ENCODE data around the gene FRK.

Gene FRK

DNA sequence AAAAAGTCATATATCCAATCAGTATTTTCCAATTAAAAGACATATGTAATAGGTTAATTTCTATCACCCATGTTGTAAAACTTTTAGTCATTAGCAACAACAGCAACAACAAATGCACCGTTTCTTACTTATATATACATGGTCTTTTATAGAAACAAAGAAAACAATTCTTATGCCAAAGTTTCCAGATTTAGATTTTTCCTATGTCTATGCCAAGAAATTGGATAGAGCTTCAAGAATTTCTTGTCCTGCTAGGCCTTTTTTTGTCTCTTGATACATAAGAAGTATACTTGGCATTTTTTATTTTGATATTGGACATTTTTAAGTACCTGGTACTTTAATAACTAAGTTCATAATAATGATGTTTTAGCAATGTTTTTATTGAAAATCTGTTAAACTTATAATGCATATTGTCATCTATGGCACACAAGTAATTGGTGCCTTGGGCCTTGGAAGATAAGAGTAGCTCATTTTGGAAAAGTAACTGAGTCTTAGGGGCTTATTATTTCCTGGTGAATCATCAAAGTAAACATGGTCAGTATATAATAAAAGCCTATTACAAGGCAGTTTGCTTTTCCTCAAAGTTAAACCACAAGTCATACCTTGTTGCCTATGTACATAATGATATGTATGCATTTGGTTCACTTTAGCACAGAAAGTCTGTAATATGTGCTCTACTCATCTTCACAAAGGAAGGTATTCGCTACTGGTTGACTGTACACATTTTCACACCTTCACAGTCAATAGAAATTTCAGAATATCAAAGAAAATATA lies 10.1 kb upstream of the FRK start:
- Histone ChIP-seq H3K23ac (ENCODE audit: low read length) (no peak overlapping the region), H3K4me3 (ENCODE audit: low read length) (no peak overlapping the region), H2BK15ac (replicated peaks; ENCODE audit: low read depth) (no peak overlapping the region), H4K8ac (ENCODE audit: low read depth, low read length) (no peak overlapping the region), H2BK5ac (ENCODE audit: low read length) (no peak overlapping the region), H2AK5ac (ENCODE audit: low read length) (no peak overlapping the region), H4K5ac (ENCODE audit: low read length) (no peak overlapping the region), H3K79me2 (ENCODE audit: control insufficient read depth, insufficient read depth, low read length) (no peaks in the 10 kb centered on the region), H3K4me1 (ENCODE audit: control insufficient read depth, low read depth, low read length) (no peaks in the 10 kb centered on the region), H3K9ac (ENCODE audit: low read length) (no peak overlapping the region), H3K27ac (ENCODE audit: low read depth, low read length) (no peak overlapping the region), H3K18ac (ENCODE audit: low read length) (no peak overlapping the region), H3K79me1 (ENCODE audit: low read length) (no peaks in the 10 kb centered on the region), H3K4ac (ENCODE audit: low read depth, low read length) (no peak overlapping the region), H3K4me2 (ENCODE audit: low read length) (no peak overlapping the region), H3K56ac (ENCODE audit: low read length) (no peak overlapping the region), H3K27me3 (ENCODE audit: insufficient read depth, low read length, poor library complexity) (no peaks in the 10 kb centered on the region), H2BK120ac (ENCODE audit: low read depth, low read length) (no peak overlapping the region), H3K36me3 (ENCODE audit: control insufficient read depth, insufficient read depth, low read length) (no peaks in the 10 kb centered on the region)
- WGBS (ENCODE audit: extremely low coverage, insufficient coverage, low lambda C conversion rate), result no CpG with 5 or more reads among the region's 2 CpGs
- DNase-seq, result no peak

DNA sequence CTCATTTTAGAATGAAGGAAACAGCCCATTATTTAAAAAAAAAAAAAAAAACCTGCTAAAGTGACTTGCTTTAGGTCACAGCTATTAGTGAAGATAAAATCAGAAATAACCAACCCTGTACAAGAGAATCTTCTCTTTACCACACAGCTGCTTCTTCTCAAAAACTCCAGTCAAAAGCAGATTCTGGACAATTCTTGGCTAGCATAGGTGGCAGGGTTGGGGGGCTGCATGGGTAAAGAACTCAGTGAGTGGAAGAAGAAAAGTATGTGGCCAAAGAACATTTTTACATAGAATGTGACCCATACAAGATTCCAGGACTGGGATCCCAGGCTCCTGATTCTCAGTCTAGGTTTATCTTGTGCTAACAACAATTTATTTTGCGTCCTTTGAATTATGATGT lies 9.4 kb upstream of the FRK start:
- Histone ChIP-seq H2AK5ac (ENCODE audit: low read length) (no peak overlapping the region), H3K23ac (ENCODE audit: low read length) (no peak overlapping the region), H2BK120ac (ENCODE audit: low read depth, low read length) (no peak overlapping the region), H3K4me3 (ENCODE audit: low read length) (no peak overlapping the region), H3K56ac (ENCODE audit: low read length) (no peak overlapping the region), H3K4ac (ENCODE audit: low read depth, low read length) (no peak overlapping the region), H3K4me1 (ENCODE audit: control insufficient read depth, low read depth, low read length) (no peaks in the 10 kb centered on the region), H4K8ac (ENCODE audit: low read depth, low read length) (no peak overlapping the region), H3K79me1 (ENCODE audit: low read length) (no peaks in the 10 kb centered on the region), H3K36me3 (ENCODE audit: control insufficient read depth, insufficient read depth, low read length) (no peaks in the 10 kb centered on the region), H4K5ac (ENCODE audit: low read length) (no peak overlapping the region), H3K27ac (ENCODE audit: low read depth, low read length) (no peak overlapping the region), H3K18ac (ENCODE audit: low read length) (no peak overlapping the region), H2BK15ac (replicated peaks; ENCODE audit: low read depth) (no peak overlapping the region), H3K79me2 (ENCODE audit: control insufficient read depth, insufficient read depth, low read length) (no peaks in the 10 kb centered on the region), H3K4me2 (ENCODE audit: low read length) (no peak overlapping the region), H3K27me3 (ENCODE audit: insufficient read depth, low read length, poor library complexity) (no peaks in the 10 kb centered on the region), H3K9ac (ENCODE audit: low read length) (no peak overlapping the region), H2BK5ac (ENCODE audit: low read length) (no peak overlapping the region)
- no peak for DNase-seq
- WGBS (ENCODE audit: extremely low coverage, insufficient coverage, low lambda C conversion rate), result no CpG with 5 or more reads among the region's 1 CpG

DNA sequence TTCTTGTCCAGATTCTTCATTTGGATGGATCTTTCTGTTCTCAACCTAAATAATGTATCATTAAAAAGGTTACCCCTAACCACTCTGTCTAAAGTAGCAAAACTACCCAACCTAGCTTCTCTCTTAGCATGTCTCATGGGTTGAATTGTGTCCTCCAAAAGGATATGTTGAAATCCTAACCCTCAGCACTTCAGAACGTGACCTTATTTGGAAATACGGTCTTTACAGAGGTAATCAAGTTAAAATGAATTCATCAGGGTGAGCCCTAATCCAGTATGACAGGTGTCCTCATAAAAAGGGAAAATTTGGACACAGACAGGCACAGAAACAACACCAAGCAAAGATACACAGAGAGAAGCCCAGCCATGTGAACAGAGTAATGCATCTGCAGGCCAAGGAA lies 6.1 kb upstream of the FRK start:
- no peak overlapping the region for H2AK5ac ChIP-seq (ENCODE audit: low read length)
- H3K9ac ChIP-seq (ENCODE audit: low read length), result no peak overlapping the region
- H4K5ac ChIP-seq (ENCODE audit: low read length), result no peak overlapping the region
- no peak overlapping the region for H3K18ac ChIP-seq (ENCODE audit: low read length)
- H3K4me2 ChIP-seq (ENCODE audit: low read length), result no peak overlapping the region
- H2BK5ac ChIP-seq (ENCODE audit: low read length), result no peak overlapping the region
- no peaks in the 10 kb centered on the region for H3K27me3 ChIP-seq (ENCODE audit: insufficient read depth, low read length, poor library complexity)
- H3K23ac ChIP-seq (ENCODE audit: low read length), result no peak overlapping the region
- H2BK120ac ChIP-seq (ENCODE audit: low read depth, low read length), result no peak overlapping the region
- peaks cover 2% of the 10 kb centered on the region for H3K4me1 ChIP-seq (ENCODE audit: control insufficient read depth, low read depth, low read length)
- no peak overlapping the region for H3K4ac ChIP-seq (ENCODE audit: low read depth, low read length)
- H3K36me3 ChIP-seq (ENCODE audit: control insufficient read depth, insufficient read depth, low read length), result no peaks in the 10 kb centered on the region
- H3K79me1 ChIP-seq (ENCODE audit: low read length), result no peaks in the 10 kb centered on the region
- DNase-seq, result no peak
- no peak overlapping the region for H2BK15ac ChIP-seq (replicated peaks; ENCODE audit: low read depth)
- no peak overlapping the region for H3K27ac ChIP-seq (ENCODE audit: low read depth, low read length)
- H3K79me2 ChIP-seq (ENCODE audit: control insufficient read depth, insufficient read depth, low read length), result no peaks in the 10 kb centered on the region
- no CpG with 5 or more reads among the region's 2 CpGs for WGBS (ENCODE audit: extremely low coverage, insufficient coverage, low lambda C conversion rate)
- H4K8ac ChIP-seq (ENCODE audit: low read depth, low read length), result no peak overlapping the region
- no peak overlapping the region for H3K4me3 ChIP-seq (ENCODE audit: low read length)
- H3K56ac ChIP-seq (ENCODE audit: low read length), result no peak overlapping the region

DNA sequence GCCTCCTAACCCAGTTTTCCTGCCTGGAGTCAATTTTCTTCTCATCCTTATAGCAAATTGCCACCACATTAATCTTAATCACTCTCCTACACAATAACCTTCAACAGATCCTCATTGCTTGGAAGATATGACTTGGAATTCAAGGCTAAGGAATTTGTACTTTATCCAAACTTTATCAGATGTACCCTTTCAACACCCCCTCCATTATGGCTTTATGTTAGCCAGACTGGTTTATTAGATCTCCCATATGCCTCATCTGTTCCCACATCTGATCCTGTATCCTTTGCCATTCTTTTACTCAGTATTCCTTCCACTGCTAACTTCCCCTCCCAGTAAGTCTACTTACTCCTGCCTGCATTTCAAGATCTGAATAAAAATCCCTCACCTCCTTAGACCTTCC lies 4.0 kb upstream of the FRK start:
- no peaks in the 10 kb centered on the region for H3K36me3 ChIP-seq (ENCODE audit: control insufficient read depth, insufficient read depth, low read length)
- H3K79me2 ChIP-seq (ENCODE audit: control insufficient read depth, insufficient read depth, low read length), result no peaks in the 10 kb centered on the region
- no peak overlapping the region for H3K18ac ChIP-seq (ENCODE audit: low read length)
- H3K79me1 ChIP-seq (ENCODE audit: low read length), result no peaks in the 10 kb centered on the region
- no peak overlapping the region for H2BK15ac ChIP-seq (replicated peaks; ENCODE audit: low read depth)
- no peak overlapping the region for H3K4me3 ChIP-seq (ENCODE audit: low read length)
- H2AK5ac ChIP-seq (ENCODE audit: low read length), result no peak overlapping the region
- H3K23ac ChIP-seq (ENCODE audit: low read length), result no peak overlapping the region
- H3K4ac ChIP-seq (ENCODE audit: low read depth, low read length), result no peak overlapping the region
- no peak overlapping the region for H3K4me2 ChIP-seq (ENCODE audit: low read length)
- no peak for DNase-seq
- no peak overlapping the region for H3K27ac ChIP-seq (ENCODE audit: low read depth, low read length)
- no peak overlapping the region for H3K56ac ChIP-seq (ENCODE audit: low read length)
- no peak overlapping the region for H2BK5ac ChIP-seq (ENCODE audit: low read length)
- H4K5ac ChIP-seq (ENCODE audit: low read length), result no peak overlapping the region
- no peak overlapping the region for H3K9ac ChIP-seq (ENCODE audit: low read length)
- H4K8ac ChIP-seq (ENCODE audit: low read depth, low read length), result no peak overlapping the region
- H2BK120ac ChIP-seq (ENCODE audit: low read depth, low read length), result no peak overlapping the region
- H3K27me3 ChIP-seq (ENCODE audit: insufficient read depth, low read length, poor library complexity), result no peaks in the 10 kb centered on the region
- peaks cover 2% of the 10 kb centered on the region for H3K4me1 ChIP-seq (ENCODE audit: control insufficient read depth, low read depth, low read length)

DNA sequence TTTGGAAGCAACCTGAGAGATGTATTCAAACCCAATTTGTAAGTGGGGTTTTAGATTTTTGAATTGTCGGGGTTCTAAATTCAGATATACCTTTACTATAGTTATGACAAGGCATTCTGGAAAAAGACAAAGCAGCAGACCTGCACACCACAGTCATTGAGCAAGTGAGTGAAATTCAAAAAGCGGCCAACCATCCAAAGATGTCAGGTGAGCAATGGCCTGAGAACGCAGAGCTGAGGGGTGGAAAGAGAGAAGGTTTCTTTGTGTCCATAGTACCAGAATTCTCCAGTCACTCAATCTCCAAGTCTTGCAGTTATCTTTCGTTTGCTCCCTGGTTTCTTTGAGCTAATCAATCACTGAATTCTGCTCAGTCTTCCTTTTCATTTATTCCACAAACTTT lies 1.8 kb upstream of the FRK start:
- no peak overlapping the region for H4K5ac ChIP-seq (ENCODE audit: low read length)
- H3K79me2 ChIP-seq (ENCODE audit: control insufficient read depth, insufficient read depth, low read length), result no peaks in the 10 kb centered on the region
- no peak overlapping the region for H2BK120ac ChIP-seq (ENCODE audit: low read depth, low read length)
- H3K27me3 ChIP-seq (ENCODE audit: insufficient read depth, low read length, poor library complexity), result no peaks in the 10 kb centered on the region
- no peaks in the 10 kb centered on the region for H3K79me1 ChIP-seq (ENCODE audit: low read length)
- H3K4me1 ChIP-seq (ENCODE audit: control insufficient read depth, low read depth, low read length), result peaks cover 2% of the 10 kb centered on the region
- H2BK15ac ChIP-seq (replicated peaks; ENCODE audit: low read depth), result no peak overlapping the region
- no peak overlapping the region for H3K23ac ChIP-seq (ENCODE audit: low read length)
- H3K18ac ChIP-seq (ENCODE audit: low read length), result no peak overlapping the region
- H3K4ac ChIP-seq (ENCODE audit: low read depth, low read length), result no peak overlapping the region
- no peaks in the 10 kb centered on the region for H3K36me3 ChIP-seq (ENCODE audit: control insufficient read depth, insufficient read depth, low read length)
- no peak overlapping the region for H2BK5ac ChIP-seq (ENCODE audit: low read length)
- H3K4me3 ChIP-seq (ENCODE audit: low read length), result no peak overlapping the region
- no peak overlapping the region for H3K27ac ChIP-seq (ENCODE audit: low read depth, low read length)
- WGBS (ENCODE audit: extremely low coverage, insufficient coverage, low lambda C conversion rate), result no CpG with 5 or more reads among the region's 4 CpGs
- H3K56ac ChIP-seq (ENCODE audit: low read length), result no peak overlapping the region
- H2AK5ac ChIP-seq (ENCODE audit: low read length), result no peak overlapping the region
- H3K9ac ChIP-seq (ENCODE audit: low read length), result no peak overlapping the region
- no peak overlapping the region for H4K8ac ChIP-seq (ENCODE audit: low read depth, low read length)
- H3K4me2 ChIP-seq (ENCODE audit: low read length), result no peak overlapping the region
- DNase-seq, result no peak

Measured in mesendoderm (in vitro differentiated cells).